Measurements from ENCODE around the gene AMOT. TPM values are rescaled to one million over a fixed set of nuclear protein-coding genes. Genes with fewer than 3 reads are reported as not detected.
A peak's percentile ranks its signal among the peaks of the same experiment; 100 is the strongest.

The AMOT gene
- polyA plus RNA-seq, 12 donors = 15.4 to 49.5 (median 32.7) TPM; not detected in 1

DNA sequence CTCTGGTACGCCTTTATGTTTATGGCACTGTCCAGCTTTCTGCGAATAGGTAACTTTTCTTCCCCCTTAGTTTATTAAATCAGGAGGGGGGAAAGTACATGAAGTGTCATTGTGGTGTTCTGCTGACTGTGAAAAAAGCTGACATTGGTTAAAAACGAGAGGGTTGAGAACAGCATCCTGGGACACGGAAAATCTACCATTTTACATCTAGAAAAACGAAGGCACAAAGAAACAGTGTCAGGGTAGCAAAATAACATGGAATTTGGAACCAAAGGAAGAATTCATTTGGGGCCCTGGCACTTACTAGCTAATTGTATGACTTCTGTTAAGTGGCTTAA, 1.2 kb upstream of the AMOT start:
- DNase-seq = no peak

GRCh38 chrX:112841114-112841819, 636 bp upstream of the AMOT start:
- DNase-seq = peak; percentile 88

DNA sequence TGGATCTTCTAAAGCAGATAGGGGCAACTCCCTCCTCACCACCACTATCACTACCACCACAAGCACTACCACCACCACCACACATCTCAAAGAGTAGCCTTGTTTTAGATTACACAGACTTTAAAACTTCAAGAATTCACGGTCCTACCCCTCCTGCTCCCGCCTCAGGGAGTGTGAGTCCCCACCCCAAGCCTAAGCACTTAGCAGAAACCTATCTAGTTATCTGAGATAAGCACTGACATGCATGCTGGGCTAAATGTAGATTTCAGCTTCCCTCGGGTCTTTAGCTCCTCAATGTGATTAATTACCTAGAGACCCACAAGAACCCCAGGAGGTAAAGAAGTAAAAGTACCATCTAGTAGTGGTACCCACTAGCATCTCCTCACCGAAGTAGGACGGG, 775 bp downstream of the AMOT start:
- DNase-seq = no peak

DNA sequence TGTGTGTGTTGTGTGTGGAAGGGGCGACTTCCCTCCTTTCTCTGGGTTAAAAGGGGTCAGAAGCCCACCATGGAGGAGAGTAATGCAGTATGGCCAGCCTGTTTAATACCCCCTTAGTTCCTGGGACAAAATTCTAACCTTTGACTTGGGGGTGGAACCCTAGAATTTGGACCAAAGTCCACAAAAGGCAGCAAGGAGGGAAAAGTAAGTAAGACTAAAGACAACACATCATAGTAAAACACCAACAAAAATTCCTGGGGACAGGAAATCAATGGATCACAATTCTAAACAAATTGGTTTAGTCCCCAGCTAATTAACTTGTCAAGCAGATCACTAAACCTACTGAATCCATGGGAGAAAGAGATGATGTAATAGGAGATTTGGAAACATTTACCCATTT, 3.1 kb downstream of the AMOT start:
- no peak for DNase-seq

- DNase-seq = no peak
These were observed 5.6 kb downstream of the AMOT start for GRCh38 chrX:112835019-112835418.

DNA sequence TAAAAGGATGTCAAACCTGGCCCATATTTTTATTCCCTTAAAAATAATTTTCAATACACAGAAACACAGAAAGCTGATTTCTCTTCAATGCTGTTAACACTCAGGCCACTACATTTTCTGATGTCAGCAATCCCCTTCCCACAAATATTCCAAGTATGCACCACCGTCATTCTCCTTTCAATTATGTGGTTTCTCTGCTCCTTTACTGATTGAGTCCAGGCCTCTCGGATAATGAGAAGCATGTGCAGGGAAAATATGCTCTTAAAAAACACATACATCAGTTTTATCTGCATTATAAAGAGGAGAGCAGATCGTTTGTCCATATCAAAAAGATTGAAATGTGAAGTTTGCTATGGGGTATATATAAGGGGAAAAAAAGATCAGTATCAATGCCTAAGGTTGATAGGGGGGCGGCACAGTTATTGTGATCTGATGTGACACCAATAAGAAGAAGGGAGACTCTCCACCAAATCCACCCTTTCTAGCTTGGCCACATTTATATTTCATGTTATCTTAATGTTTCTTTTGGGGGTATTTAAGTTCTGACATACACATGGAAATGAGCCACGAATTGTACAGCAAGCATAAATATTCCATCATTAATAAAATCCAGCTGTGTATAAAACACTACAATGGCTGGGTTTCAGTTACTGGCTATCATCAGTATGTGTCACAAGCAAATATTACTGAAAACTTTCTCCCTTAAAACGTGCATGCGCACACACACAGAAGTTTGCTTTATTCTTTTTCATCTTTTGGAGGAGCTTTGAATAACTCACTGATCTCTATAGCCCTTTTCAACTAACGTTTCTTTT, 6.4 kb downstream of the AMOT start:
- peak; percentile 51 for DNase-seq

DNA sequence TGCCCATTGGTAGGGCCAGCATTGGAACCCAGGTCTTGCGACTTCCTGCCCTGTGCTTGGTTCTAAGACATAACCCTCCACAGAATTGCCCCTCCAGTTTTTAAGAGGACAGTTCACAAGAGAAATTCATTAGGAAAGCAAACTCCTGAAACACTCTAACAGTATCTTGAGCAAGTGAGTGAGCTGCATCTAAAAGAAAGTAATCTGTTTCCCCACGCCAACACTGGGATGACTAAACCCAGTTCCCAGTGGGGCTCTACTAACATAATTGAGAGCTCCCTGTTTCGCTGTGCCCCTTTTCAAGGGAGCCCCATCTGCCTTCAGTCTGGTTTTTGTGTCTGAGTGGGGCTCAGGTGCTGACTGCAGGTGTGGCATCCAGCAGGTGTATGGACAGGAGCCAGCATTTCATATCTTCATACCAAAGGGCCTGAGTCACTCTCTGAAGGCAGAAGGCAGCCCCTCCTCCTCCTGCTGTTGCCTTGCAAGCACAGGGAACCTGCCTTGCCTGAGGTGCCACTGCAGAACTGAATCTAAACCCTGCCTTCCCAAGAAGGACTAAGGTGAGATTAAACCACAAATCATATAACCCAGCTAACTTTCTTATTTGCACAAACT, 8.0 kb downstream of the AMOT start:
- no peak for DNase-seq

DNA sequence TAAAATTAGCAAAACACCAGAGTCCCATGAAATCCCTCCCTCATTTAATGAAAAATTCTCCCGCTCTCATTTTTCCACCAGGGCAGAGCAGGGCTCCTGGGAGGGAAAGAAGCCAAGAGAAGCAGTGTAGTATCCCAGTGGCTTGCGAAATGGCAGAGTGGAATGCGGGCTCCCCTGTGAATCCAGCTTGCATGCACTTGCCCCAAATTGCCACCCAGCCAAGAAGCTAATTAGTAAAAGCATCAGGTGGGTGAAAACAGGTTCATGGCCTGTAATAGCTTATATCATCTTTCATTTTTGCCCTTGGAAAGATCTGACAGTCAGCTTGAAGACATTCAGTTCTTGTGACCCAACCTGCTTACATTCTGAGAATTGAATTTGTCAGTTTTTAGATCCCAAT, 10.1 kb downstream of the AMOT start:
- no peak for DNase-seq

DNA sequence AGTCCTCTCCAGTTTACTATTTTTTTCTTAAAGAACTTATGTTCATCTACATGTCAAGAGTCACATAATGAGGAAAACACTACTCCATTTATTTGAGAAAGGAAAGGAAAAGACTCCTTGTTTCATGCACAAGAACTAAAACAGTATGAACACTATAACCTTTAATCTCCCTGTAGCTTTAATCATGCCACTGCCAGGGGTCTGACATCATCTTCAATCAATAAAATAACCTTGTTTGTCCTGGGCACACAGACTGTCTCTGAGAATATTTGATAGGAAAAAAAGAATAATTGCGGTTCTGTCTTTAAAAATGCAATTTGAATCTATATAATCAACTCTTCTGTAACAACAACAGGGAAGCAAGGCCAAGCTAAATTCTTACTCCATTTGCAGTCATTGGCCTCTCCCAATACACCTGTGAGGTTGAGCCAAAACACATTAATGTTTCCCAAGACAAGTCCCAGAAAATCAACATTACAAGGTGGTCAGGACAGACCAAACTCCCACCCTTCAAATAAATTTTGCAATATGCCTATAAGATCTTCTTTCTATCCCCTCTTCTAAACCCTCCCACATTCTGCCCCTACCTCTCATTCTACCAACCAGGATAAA, 13.2 kb downstream of the AMOT start:
- DNase-seq = no peak

- no peak for DNase-seq
These were observed 14.6 kb downstream of the AMOT start for GRCh38 chrX:112826023-112826422.

- no peak for DNase-seq
These were observed 17.7 kb downstream of the AMOT start for GRCh38 chrX:112822892-112823291.

- no peak for DNase-seq
These were observed 20.0 kb downstream of the AMOT start for GRCh38 chrX:112820364-112821268.

- DNase-seq = no peak
These were observed 20.8 kb downstream of the AMOT start for GRCh38 chrX:112819813-112820212.

DNA sequence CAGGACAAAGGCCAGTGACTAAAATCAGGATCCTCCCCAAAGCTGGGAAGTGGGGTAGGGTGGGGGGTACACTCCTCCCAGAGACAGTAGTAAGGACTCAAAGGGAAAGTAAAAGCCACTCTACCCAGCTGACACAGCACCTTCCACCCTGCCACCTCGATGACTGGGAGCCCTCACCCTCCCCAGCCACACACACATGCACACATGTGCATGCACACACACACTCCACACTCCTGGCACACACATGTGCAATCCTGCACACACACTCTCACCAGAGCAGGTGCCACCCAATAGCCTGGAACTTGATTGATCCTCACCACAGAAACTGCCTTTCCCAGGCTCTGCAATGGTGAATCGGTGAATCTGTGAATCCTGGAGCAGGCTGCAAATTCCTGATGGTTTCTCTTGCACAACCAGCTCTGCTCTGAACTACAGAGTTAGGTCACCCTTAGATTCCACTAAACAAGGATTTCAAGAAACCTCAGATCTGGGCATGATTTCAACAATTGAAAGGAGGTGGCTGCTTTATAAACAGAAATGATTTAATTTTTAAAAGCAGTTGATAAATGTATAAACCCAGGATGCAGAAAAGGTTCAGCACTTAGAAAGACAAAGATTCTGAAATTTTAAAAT, 21.5 kb downstream of the AMOT start:
- no peak for DNase-seq

- DNase-seq = no peak
These were observed 22.3 kb downstream of the AMOT start for GRCh38 chrX:112818114-112819007.

DNA sequence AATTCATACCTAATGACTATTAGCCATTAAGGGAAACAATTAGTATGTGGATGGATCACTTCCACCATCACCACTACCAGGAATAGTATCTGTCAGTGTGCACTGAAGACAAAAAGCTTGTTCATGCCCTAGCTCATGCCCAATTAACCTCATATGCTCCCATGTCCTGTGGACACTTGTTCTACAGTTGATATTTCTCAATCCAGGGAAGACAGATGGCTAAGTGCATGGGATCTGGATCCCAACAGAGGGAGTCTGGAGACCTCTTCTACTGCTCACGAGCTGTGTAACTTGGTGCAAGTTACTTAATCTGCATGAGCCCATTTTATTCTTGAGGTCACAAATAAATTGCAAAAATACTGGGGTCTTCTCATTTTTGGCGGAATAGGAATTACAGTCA, 23.7 kb downstream of the AMOT start:
- no peak for DNase-seq

GRCh38 chrX:112814496-112814895, 26.1 kb downstream of the AMOT start:
- DNase-seq = no peak

DNA sequence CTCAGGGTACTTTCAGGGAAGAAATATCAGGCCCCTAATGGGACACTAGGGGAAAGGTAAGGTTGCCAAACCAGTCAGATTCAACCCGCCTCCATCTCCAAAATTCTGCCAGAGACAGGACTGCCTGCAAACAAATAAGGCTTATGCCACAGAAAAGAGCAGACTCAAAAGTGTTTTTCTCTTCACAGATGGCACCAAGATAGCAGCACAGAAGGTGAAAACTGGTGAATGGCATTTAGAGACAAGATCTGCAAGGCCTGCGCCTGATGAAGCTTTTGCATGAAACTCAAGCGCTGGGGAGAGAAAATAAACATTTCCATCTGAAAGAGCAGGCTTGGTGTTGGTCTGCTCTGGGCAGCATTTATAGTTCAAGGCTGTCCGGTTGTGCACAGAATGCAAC, 27.9 kb downstream of the AMOT start:
- DNase-seq = no peak

GRCh38 chrX:112808651-112809195, 31.9 kb downstream of the AMOT start:
- DNase-seq = no peak

- no peak for DNase-seq
These were observed 32.6 kb downstream of the AMOT start for GRCh38 chrX:112808007-112808406.
